ENCODE measurements around the gene FXR2. TPM values are rescaled to one million over a fixed set of nuclear protein-coding genes. Genes with fewer than 3 reads are reported as not detected.

The FXR2 gene
- polyA plus RNA-seq (30.6 to 44.3 TPM (median 32.2 TPM) in 3 replicates), polyA minus RNA-seq (30.3 to 82.2 TPM (median 47.0 TPM) in 3 replicates)
- 18.0 TPM for polyA plus RNA-seq (2011; ENCODE audit: low read depth)
- 30.5 and 40.9 TPM in 2 replicates for polyA plus RNA-seq (2011; cell fraction: cytosol; rRNA removed)
- 54.7 and 71.5 TPM in 2 replicates for polyA plus RNA-seq (2011; cell fraction: nucleus; rRNA removed)
- 27.7 and 31.6 TPM in 2 replicates for polyA plus RNA-seq (2012; ENCODE audit: low replicate concordance)
- 51.0 TPM for polyA minus RNA-seq (2011; cell fraction: cytosol; rRNA and poly(A)+ RNA removed)
- 21.5 and 22.6 TPM in 2 replicates for polyA minus RNA-seq (2011; cell fraction: nucleus; rRNA and poly(A)+ RNA removed)

DNA sequence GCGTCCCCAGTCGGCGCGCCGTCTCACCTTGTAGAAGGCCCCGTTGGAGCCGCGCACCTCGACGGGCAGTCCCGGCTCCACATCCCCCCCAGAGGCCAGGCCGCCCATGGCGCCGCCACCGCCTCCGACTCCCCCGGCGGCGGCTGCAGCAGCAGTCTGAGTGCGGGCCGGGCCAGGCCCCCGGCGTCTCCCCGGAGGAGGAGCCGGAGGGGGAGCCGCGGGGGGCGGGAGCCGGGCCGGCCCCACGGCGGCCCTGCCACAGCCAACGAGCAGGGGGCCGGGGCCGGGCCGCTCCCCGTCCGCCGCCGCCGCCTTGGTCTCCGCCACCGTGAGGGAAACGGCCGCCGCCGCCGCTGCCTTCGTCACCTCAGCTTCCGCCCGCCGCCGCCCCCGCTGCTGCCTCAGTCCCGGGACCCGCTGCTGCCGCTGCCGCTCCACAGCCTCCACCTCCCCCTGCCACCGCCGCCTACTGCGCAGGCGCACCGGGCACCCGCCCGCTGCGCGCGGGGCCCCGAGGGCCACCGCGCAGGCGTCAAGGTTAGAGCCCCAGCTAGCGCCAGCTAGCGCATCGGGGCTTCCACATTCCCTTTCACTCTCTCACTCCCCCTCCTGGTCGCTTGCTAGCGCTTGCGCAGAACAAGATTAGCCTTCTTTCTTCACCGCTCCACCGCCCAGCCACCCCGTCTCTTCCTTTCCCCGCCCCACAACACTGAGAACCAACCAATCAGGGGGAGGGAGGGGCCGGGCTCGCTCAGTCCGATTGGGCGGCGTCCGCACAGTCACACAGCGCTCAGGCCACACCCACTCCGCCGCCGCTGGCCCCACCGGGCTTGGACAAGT is at the start of gene FXR2:
FXR2 (minus strand) TSS at position 473 of the 840 bp plus-strand sequence; CDS start at position 108, 365 bp downstream.
- no peaks in the 10 kb centered on the region for H3K9me1 ChIP-seq (ENCODE audit: control insufficient read depth, extremely low read depth, insufficient read depth, low read length)
- peak within 1 kb of the TSS; percentile 99 for H3K4me2 ChIP-seq (ENCODE audit: control insufficient read depth, extremely low read depth, insufficient read depth, low read depth, low read length)
- DNase-seq (ENCODE audit: low read depth, low spot score) (peak; percentile 99), FAIRE-seq (no peak)
- dilution Hi-C loops (cut with MboI; ENCODE audit: extremely low pct_ligation_motif_present, low sequenced_read_pairs), result no loop called here
- H2AFZ ChIP-seq (ENCODE audit: control insufficient read depth, low read length), result peak within 1 kb of the TSS; percentile 83
- peak within 1 kb of the TSS; percentile 61 to 88 (median 81) for H3K4me3 ChIP-seq (ENCODE audit: control insufficient read depth in 2 of 3, extremely low read depth in 1 of 3, insufficient read depth in 2 of 3, low read depth in 1 of 3, low read length in 3 of 3)
- TF ChIP-seq CTCF (optimal IDR thresholded peaks at IDR 0.05 in 1 of 3, IDR thresholded peaks at IDR 0.05 in 1 of 3, conservative IDR thresholded peaks at IDR 0.05 in 1 of 3; ENCODE audit: extremely low read depth in 1 of 3, insufficient read depth in 2 of 3, low read length in 3 of 3), result peak; percentile 49 to 79 (median 61)
- TF ChIP-seq EZH2 (IDR thresholded peaks at IDR 0.05; ENCODE audit: low read length), result no peak
- H3K4me1 ChIP-seq (ENCODE audit: control insufficient read depth, extremely low read depth, insufficient read depth, low read length), result peaks cover 20% of the 10 kb centered on the region
- H3K27me3 ChIP-seq (ENCODE audit: control insufficient read depth, extremely low read depth, insufficient read depth, low read length), result no peaks in the 10 kb centered on the region
- no peaks in the 10 kb centered on the region for H3K9me3 ChIP-seq (ENCODE audit: control insufficient read depth, low read depth, low read length)
- H3K9ac ChIP-seq (ENCODE audit: control insufficient read depth, extremely low read depth, insufficient read depth, low read length), result peak within 1 kb of the TSS; percentile 87
- H3K27ac ChIP-seq (ENCODE audit: control insufficient read depth, insufficient read depth, low read length), result peak within 1 kb of the TSS; percentile 87
- peaks cover 0 to 9% of the 10 kb centered on the region in 2 experiments for H3K36me3 ChIP-seq (ENCODE audit: control insufficient read depth in 2 of 2, extremely low read depth in 1 of 2, insufficient read depth in 2 of 2, low read length in 2 of 2)
- peaks cover 46% of the 10 kb centered on the region for H3K79me2 ChIP-seq (ENCODE audit: control insufficient read depth, insufficient read depth, low read length)
- H4K20me1 ChIP-seq (ENCODE audit: control insufficient read depth, extremely low read depth, insufficient read depth, low read length), result peaks cover 3% of the 10 kb centered on the region

DNA sequence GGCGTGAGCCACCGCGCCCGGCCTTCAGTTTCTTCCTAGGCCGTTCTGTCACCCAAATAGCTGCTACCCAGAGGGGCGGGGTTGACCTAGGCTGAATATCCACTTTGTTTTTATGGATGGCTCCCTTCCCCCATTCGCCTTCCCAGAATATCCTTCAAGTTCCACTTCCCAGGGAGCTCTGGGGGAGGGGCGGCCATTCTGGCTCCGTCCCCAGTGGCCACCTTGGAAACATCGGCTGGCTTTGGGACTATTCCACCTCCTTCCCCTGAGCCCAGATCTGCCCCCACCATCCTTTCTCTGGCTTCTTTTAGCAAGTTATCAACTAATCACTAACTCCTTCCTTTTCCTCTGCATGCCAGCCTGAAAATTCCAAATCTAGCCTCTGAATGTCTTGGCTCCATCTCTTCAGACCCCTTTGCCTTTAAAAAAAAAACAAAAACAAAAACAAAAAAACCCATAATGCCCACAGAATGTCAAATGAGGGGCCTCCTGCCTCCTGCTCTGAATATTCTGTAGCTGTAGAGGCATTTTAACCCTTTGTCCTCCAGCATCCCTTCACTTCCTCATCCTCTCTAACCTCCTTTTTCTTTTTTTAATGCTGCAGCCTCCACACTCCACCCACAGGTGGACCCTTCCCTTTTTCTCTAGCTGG is 42.4 kb upstream of the FXR2 start:
- Histone ChIP-seq H3K4me3 (ENCODE audit: control insufficient read depth in 2 of 3, extremely low read depth in 1 of 3, insufficient read depth in 2 of 3, low read depth in 1 of 3, low read length in 3 of 3) (no peak overlapping the region), H3K27me3 (ENCODE audit: control insufficient read depth, extremely low read depth, insufficient read depth, low read length) (peaks cover 22% of the 10 kb centered on the region), H3K27ac (ENCODE audit: control insufficient read depth, insufficient read depth, low read length) (no peak overlapping the region), H3K9ac (ENCODE audit: control insufficient read depth, extremely low read depth, insufficient read depth, low read length) (no peak overlapping the region), H3K36me3 (ENCODE audit: control insufficient read depth in 2 of 2, extremely low read depth in 1 of 2, insufficient read depth in 2 of 2, low read length in 2 of 2) (no peaks in the 10 kb centered on the region), H4K20me1 (ENCODE audit: control insufficient read depth, extremely low read depth, insufficient read depth, low read length) (no peaks in the 10 kb centered on the region), H2AFZ (ENCODE audit: control insufficient read depth, low read length) (no peak overlapping the region), H3K4me1 (ENCODE audit: control insufficient read depth, extremely low read depth, insufficient read depth, low read length) (no peaks in the 10 kb centered on the region), H3K9me3 (ENCODE audit: control insufficient read depth, low read depth, low read length) (no peaks in the 10 kb centered on the region), H3K79me2 (ENCODE audit: control insufficient read depth, insufficient read depth, low read length) (no peaks in the 10 kb centered on the region), H3K4me2 (ENCODE audit: control insufficient read depth, extremely low read depth, insufficient read depth, low read depth, low read length) (no peak overlapping the region), H3K9me1 (ENCODE audit: control insufficient read depth, extremely low read depth, insufficient read depth, low read length) (no peaks in the 10 kb centered on the region)
- DNase-seq (ENCODE audit: low read depth, low spot score) (no peak), FAIRE-seq (no peak)
- dilution Hi-C loops (cut with MboI; ENCODE audit: extremely low pct_ligation_motif_present, low sequenced_read_pairs), result no loop called here
- TF ChIP-seq CTCF (optimal IDR thresholded peaks at IDR 0.05 in 1 of 3, IDR thresholded peaks at IDR 0.05 in 1 of 3, conservative IDR thresholded peaks at IDR 0.05 in 1 of 3; ENCODE audit: extremely low read depth in 1 of 3, insufficient read depth in 2 of 3, low read length in 3 of 3), result no peak
- TF ChIP-seq EZH2 (IDR thresholded peaks at IDR 0.05; ENCODE audit: low read length), result no peak
